Stimulated activated memory B cell treated with anti-CD40 and anti-IgM and Interleukin-4, amounts not matched to agents 10 μg/mL and 1 μg/mL and 100 μg/mL, for 72 hours (primary cell): ENCODE results near the gene ZNF214.
"Not testable (repeated sequence)": the region's sequence is repeated elsewhere in the genome, so short reads cannot be mapped to it uniquely, and the experiment has no call there.

Experiments
- ATAC-seq: fragments of 150-1000 bp; cut with Tn5 transposase; 2 replicates; pipeline ENCODE4 v1.10.0; 2021
- H3K27ac Mint-ChIP-seq: one replicate; pipeline ENCODE4 v1.8.0; 2022; ENCODE audit warnings: mild to moderate bottlenecking, mixed read lengths
- H3K27me3 Mint-ChIP-seq: one replicate; pipeline ENCODE4 v1.8.0; 2022; ENCODE audit warnings: mixed read lengths
- H3K36me3 Mint-ChIP-seq: one replicate; pipeline ENCODE4 v1.8.0; 2022; ENCODE audit warnings: mixed read lengths
- H3K4me1 Mint-ChIP-seq: one replicate; pipeline ENCODE4 v1.8.0; 2022; ENCODE audit warnings: mixed read lengths
- H3K4me3 Mint-ChIP-seq: one replicate; pipeline ENCODE4 v1.8.0; 2022; ENCODE audit warnings: mild to moderate bottlenecking, moderate library complexity, mixed read lengths
- H3K9me3 Mint-ChIP-seq: one replicate; pipeline ENCODE4 v1.8.0; 2022; ENCODE audit warnings: mixed read lengths

Gene ZNF214

DNA sequence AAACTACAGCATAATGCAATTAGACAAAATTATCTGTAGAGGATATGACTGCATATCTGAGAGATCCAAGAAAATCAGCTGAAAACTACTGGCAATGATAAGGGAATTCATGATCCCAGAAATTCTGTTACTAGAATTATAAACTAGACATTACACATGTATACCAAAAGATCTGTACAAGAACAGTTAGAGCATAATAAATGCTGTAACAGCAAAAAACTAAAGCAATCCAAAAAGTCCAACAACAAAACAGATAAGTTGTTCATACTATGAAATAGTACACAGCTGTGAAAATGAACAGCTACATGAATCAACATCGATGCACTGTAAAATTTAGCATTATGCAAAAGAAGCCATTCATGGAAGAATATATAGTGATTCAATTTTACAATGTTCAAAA lies 6.0 kb downstream of the ZNF214 start:
- no peak for ATAC-seq
- no peaks in the 10 kb centered on the region for H3K36me3 Mint-ChIP-seq
- no peaks in the 10 kb centered on the region for H3K4me1 Mint-ChIP-seq
- H3K4me3 Mint-ChIP-seq: no peak overlapping the region
- peaks cover 24% of the 10 kb centered on the region for H3K27me3 Mint-ChIP-seq
- no peak overlapping the region for H3K27ac Mint-ChIP-seq
- no peaks in the 10 kb centered on the region for H3K9me3 Mint-ChIP-seq

DNA sequence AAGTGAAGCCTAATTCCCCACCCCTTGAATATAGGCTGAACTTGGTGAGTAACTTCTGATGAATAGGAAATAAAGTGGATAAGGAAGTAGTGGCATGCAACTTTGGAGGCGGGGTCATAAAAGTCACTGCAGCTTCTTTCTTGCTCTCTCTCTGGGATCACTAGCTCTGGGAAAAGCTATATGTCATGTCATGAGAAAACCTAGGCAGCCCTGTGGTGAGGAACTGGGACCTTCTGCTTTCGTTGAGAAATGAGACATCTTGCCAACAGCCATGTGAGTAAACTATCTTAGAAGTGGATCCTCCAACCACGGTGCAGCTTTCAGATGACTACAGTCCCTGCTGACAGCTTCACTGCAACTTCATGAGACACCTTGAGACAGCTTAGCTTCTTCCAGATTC lies 15.7 kb downstream of the ZNF214 start:
- Mint-ChIP-seq H3K9me3 (no peaks in the 10 kb centered on the region), H3K4me1 (no peaks in the 10 kb centered on the region)

DNA sequence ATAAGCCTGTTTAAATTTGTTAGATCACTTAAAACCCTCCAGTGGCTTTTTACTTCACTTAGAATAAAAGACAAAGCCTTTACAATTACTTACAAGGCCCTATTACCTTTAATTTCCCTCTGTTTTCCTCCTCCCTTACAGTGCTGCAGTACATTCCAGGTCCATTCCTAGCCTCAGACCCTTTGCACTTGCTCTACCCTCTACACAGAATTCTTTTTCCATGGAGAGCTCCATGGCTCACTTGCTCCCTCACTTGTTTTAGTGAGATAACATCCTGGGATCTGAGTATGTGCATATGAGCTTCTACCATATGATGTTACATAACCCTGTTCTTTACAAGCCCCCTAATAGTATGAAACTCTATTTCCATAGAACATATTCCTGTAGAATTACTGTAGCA lies 24.4 kb downstream of the ZNF214 start:
- no peaks in the 10 kb centered on the region for H3K9me3 Mint-ChIP-seq
- no peak overlapping the region for H3K27ac Mint-ChIP-seq
- H3K36me3 Mint-ChIP-seq: no peaks in the 10 kb centered on the region
- no peaks in the 10 kb centered on the region for H3K4me1 Mint-ChIP-seq
- no peak overlapping the region for H3K4me3 Mint-ChIP-seq
- ATAC-seq: no peak
- no peaks in the 10 kb centered on the region for H3K27me3 Mint-ChIP-seq

More for the DNA sequence above, 15.7 kb downstream of the ZNF214 start:
- Mint-ChIP-seq H3K27ac (no peak overlapping the region), H3K36me3 (no peaks in the 10 kb centered on the region), H3K4me3 (no peak overlapping the region), H3K27me3 (peaks cover 26% of the 10 kb centered on the region)
- no peak for ATAC-seq

DNA sequence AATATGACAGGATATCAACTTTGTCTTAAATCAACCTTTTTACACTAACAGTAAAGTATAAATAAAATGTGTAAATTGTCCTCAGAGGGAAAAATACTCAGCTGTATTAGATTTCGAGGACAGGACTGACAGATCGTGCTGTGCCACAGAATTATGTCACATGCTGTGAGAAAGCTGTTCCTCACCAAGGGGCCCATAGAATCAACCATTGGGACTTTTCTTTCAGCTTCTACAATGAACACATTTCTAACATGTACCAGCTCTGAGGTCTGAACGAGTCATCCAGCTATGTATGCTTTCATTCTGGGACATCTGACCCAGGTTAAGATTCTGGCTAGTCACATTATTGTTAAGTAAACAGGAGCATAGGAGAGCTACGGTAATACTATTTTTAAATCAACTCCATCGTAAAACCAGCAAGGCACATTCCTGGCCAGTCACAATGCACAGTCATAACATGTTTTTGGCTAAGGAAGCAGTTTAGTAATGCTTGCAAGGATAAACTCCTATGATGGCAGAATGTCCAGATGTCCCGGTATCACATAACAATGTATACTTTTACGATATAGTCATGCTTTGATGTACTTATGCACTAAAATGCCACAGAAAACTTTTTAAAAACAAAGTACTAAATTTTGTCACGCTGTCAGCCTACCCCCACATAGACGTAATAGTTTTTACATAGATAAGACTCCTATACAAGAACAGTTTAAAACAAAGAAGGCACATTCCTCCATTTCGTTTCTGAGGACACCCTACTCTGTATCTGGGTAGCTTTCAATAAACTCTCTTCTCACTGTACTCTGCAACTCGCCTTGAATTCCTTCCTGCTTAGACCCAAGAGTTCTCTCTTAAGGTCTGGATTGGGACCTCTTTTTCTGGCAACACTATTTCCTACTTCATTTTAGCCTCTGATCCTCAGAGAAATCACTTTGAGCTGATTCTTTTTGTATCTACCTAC lies 27.4 kb downstream of the ZNF214 start:
- Mint-ChIP-seq H3K36me3 (no peaks in the 10 kb centered on the region), H3K27me3 (no peaks in the 10 kb centered on the region), H3K4me1 (no peaks in the 10 kb centered on the region), H3K4me3 (no peak overlapping the region), H3K27ac (no peak overlapping the region), H3K9me3 (no peaks in the 10 kb centered on the region)
- ATAC-seq: no peak

DNA sequence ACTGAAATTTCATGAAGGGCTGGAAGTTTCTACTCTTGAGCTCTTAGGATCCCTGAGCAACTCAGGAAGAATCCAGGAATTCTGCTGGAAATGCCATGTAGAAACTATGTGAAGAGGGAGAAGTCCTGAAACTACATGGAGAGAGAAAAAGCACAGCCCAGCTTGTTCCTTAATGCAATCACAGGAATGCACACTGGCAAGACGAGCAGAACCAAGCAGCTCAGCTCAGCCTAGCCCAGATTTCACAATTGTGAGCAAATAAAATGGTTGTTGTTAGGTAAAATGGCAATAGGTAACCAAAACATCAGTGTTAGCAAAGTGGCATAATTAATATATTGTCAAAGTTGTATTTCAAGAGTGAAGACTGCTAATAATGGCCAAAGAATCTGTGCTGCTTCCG lies 28.1 kb downstream of the ZNF214 start:
- Mint-ChIP-seq H3K9me3 (no peaks in the 10 kb centered on the region), H3K36me3 (no peaks in the 10 kb centered on the region), H3K27ac (no peak overlapping the region), H3K4me1 (no peaks in the 10 kb centered on the region), H3K27me3 (no peaks in the 10 kb centered on the region), H3K4me3 (no peak overlapping the region)
- no peak for ATAC-seq

DNA sequence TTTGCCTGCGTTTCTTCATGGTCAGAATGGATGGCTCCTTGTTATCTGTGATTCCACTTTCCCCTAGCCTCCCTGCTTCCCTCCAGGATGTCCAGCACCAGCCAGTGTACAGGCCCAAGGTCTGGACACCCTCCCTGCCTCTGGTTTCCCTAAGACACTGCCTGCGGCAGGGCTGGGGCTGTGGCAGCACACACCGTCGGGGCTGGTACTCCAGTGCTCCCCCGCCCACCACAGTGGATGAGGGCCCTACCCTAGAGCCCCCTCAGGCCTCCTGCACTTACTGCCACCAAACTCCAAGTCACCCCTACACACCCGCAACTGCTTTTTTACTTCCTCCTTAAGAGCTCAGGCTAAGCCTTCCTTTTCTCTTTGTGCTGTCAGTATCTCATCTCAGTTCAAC lies 28.9 kb downstream of the ZNF214 start:
- Mint-ChIP-seq H3K9me3 (no peaks in the 10 kb centered on the region), H3K27me3 (no peaks in the 10 kb centered on the region), H3K4me1 (no peaks in the 10 kb centered on the region), H3K36me3 (no peaks in the 10 kb centered on the region), H3K4me3 (no peak overlapping the region), H3K27ac (no peak overlapping the region)
- ATAC-seq: peak; percentile 52

DNA sequence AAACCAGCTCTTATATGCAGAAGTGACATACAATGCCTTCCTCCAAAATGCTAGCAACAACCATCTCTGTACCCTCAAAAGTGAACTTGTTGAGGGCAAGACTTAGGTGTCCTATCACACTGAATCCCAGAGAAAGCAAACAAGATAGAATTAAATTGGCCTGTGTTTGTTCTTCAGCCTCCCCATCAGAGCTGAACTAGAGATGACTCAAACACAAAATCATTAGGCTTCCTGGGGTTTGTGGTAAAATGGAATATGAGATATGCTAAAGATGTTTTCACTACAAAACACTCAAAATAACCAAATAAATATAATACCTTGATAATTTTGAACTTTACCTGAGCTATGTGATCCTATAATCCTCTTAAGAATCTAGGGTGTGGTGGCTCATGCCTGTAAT lies 31.6 kb downstream of the ZNF214 start:
- Mint-ChIP-seq H3K4me3 (no peak overlapping the region), H3K4me1 (no peaks in the 10 kb centered on the region), H3K36me3 (no peaks in the 10 kb centered on the region), H3K9me3 (no peaks in the 10 kb centered on the region), H3K27ac (no peak overlapping the region), H3K27me3 (no peaks in the 10 kb centered on the region)
- ATAC-seq: no peak

DNA sequence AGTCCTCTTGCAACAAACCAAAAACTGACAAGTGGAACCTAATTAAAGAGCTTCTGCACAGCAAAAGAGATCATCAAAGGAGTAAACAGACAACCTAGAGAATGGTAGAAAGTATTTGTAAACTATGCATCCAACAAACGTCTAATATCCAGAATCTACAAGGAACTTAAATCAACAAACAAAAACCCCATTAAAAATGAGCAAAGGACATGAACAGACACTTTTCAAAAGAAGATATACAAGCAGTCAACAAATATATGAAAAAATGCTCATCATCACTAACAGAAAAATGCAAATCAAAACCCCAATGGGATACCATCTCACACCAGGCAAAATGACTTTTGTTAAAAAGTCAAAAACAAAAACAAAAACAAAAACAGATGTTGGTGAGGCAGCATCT lies 33.7 kb downstream of the ZNF214 start:
- no peak for ATAC-seq
- no peaks in the 10 kb centered on the region for H3K27me3 Mint-ChIP-seq
- no peaks in the 10 kb centered on the region for H3K4me1 Mint-ChIP-seq
- H3K4me3 Mint-ChIP-seq: no peak overlapping the region
- no peaks in the 10 kb centered on the region for H3K36me3 Mint-ChIP-seq
- no peak overlapping the region for H3K27ac Mint-ChIP-seq
- no peaks in the 10 kb centered on the region for H3K9me3 Mint-ChIP-seq

DNA sequence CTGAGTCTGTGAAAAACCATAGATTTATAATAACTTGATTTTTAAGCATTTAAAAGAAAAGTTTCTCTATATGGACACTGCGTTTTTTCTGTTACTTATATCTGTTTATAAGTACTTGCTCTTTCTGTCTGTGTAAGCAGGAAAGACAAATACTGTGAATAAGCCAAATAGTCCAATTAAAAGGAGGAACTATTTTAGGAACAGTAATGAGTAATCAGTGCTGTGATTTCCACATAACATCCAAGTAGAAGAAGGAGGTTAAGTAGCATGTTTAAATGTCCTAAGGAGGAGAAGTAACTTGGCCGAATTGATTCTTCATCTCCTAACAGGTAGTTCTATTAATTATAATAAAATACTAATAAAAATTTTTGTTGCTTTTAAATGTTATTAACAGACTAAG lies 40.8 kb downstream of the ZNF214 start:
- H3K27me3 Mint-ChIP-seq: no peaks in the 10 kb centered on the region
- no peak overlapping the region for H3K27ac Mint-ChIP-seq
- no peaks in the 10 kb centered on the region for H3K4me1 Mint-ChIP-seq
- H3K9me3 Mint-ChIP-seq: peaks cover 2% of the 10 kb centered on the region
- no peaks in the 10 kb centered on the region for H3K36me3 Mint-ChIP-seq
- no peak overlapping the region for H3K4me3 Mint-ChIP-seq
- no peak for ATAC-seq

DNA sequence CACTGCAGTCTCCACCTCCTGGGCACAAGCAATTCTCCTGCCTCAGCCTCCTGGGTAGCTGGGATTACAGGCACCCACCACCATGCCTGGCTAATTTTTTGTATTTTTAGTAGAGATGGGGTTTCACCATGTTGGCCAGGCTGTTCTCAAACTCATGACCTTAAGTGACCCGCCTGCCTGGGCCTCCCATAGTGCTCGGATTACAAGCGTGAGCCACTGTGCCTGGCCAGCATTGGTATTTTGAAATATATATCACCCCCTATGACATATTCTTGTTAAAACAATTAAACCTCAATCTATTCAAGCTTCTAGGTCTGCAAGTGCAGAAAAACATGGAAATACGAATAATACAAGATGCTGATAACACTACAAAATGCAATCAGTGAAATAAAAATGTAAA lies 50.3 kb downstream of the ZNF214 start:
- H3K36me3 Mint-ChIP-seq: peaks cover 14% of the 10 kb centered on the region
- not testable (repeated sequence) for H3K4me1 Mint-ChIP-seq, H3K9me3 Mint-ChIP-seq, H3K4me3 Mint-ChIP-seq, H3K27ac Mint-ChIP-seq, H3K27me3 Mint-ChIP-seq, ATAC-seq

DNA sequence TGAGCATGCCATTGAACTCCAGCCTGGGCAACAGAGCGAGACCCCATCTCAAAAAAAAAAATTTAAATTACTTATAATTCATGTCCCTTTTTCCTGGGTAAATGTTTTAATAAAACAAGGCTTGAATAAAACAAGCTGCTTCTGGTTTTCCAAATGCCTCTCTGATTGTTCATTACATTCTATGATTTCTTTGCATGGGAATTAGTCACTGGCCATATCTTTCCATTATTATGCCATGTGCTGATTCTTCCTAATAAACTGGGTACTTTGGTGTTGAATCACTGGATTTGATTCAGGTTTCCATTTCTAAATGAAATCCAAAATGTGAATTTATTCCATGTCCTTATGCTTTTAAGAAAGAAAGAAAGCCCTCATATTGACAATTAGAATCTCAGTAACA lies 51.3 kb downstream of the ZNF214 start:
- Mint-ChIP-seq H3K4me1 (no peaks in the 10 kb centered on the region), H3K9me3 (peaks cover 6% of the 10 kb centered on the region), H3K36me3 (peaks cover 14% of the 10 kb centered on the region), H3K27ac (no peak overlapping the region), H3K27me3 (no peaks in the 10 kb centered on the region), H3K4me3 (no peak overlapping the region)
- no peak for ATAC-seq

DNA sequence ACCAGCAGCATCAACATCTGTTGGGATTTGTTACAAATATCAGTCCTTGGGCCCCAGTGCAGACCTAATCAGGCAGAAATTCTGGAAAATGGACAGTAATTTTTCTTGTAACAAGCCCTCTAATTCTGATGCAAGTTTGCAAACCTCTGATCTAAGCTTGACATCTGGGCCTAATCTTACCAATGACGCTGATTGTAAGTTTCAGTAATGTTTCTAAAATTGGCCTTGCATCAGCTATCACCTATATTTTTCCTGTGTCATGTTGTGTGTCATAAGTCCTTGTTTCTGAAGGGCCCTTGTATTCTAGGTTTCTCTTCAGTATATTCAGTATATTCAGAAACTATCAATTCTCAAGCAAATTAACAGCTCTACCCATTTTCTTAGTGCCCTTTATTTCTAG lies 57.5 kb downstream of the ZNF214 start:
- no peaks in the 10 kb centered on the region for H3K4me1 Mint-ChIP-seq
- H3K36me3 Mint-ChIP-seq: peaks cover 9% of the 10 kb centered on the region
- ATAC-seq: no peak
- H3K27me3 Mint-ChIP-seq: no peaks in the 10 kb centered on the region
- no peak overlapping the region for H3K4me3 Mint-ChIP-seq
- H3K27ac Mint-ChIP-seq: no peak overlapping the region
- H3K9me3 Mint-ChIP-seq: peaks cover 3% of the 10 kb centered on the region

DNA sequence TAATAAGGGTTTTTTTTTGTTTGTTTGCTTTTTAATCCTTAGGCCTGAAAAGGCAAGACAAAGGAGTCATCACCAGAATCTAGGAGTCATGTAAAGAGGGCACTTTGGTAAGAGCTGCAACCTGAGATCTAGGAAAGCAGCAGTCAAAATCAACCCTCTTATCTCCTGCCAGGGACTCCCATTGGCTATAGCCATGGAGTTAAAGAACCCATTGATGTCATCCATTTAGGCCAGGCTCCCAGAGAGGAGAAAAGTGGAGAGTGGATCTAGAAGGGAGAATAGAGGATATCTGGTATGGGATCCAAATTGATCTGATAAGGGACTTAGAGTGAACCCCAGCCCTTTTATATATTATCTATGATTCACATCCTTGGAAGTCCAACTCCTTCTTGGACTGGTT lies 58.0 kb downstream of the ZNF214 start:
- Mint-ChIP-seq H3K4me3 (no peak overlapping the region), H3K27me3 (no peaks in the 10 kb centered on the region), H3K36me3 (peaks cover 5% of the 10 kb centered on the region), H3K4me1 (no peaks in the 10 kb centered on the region), H3K27ac (no peak overlapping the region), H3K9me3 (peaks cover 3% of the 10 kb centered on the region)
- ATAC-seq: no peak

DNA sequence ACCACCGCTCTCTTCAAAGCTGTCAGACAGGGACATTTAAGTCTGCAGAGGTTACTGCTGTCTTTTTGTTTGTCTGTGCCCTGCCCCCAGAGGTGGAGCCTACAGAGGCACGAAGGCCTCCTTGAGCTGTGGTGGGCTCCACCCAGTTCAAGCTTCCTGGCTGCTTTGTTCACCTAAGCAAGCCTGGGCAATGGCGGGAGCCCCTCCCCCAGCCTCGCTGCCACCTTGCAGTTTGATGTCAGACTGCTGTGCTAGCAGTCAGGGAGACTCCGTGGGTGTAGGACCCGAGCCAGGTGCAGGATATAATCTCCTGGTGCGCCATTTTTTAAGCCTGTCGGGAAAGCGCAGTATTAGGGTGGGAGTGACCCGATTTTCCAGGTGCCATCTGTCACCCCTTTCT lies 65.9 kb downstream of the ZNF214 start:
- ATAC-seq, H3K4me3 Mint-ChIP-seq, H3K27ac Mint-ChIP-seq, H3K27me3 Mint-ChIP-seq, H3K9me3 Mint-ChIP-seq, H3K4me1 Mint-ChIP-seq: not testable (repeated sequence)
- H3K36me3 Mint-ChIP-seq: peaks cover 24% of the 10 kb centered on the region
